Measurements from ENCODE around the gene RPA1.

The RPA1 gene

DNA sequence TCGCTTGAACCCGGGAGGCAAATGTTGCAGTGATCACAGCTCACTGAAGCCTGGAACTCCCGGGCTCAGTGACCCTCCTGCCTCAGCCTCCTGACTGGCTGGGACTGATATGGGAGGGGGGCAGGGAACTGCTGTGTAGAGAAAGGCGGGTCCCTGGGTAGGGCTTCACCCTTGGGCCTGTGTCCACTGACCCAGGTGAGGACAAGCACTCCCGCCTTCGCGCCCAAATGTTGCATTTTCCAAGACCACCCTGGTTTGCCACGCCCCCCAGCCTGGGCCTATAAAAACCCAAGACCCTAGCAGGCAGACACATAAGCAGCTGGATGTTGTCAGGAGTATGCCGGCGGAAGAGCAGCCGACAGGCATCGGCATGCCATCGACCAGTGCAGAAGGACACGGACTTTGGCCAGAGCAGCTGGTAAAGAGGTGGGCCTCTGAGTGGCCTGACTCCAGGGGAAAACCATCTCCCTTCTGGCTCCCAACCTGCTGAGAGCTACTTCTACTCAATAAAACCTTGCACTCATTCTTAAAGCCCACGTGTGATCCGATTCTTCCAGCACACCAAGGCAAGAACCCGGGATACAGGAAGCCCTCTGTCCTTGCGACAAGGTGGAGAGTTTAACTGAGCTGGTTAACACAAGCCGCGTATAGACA is 19.2 kb upstream of the RPA1 start:
- no peak for TF ChIP-seq Cebpa-rat (IDR thresholded peaks at IDR 0.05)
- H3K27me3 ChIP-seq, result no peaks in the 10 kb centered on the region

GRCh38 chr17:1813088-1813487 is 16.7 kb upstream of the RPA1 start:
- Histone ChIP-seq H3K4me2 (no peak overlapping the region), H3K36me3 (peaks cover 68% of the 10 kb centered on the region), H3K4me1 (no peaks in the 10 kb centered on the region; the same call in 1 of the 2 replicates), H3K27me3 (no peaks in the 10 kb centered on the region), H4K20me1 (no peaks in the 10 kb centered on the region), H3K9ac (no peak overlapping the region), H3K4me3 (no peak overlapping the region), H3K27ac (no peak overlapping the region), H3K9me3 (no peaks in the 10 kb centered on the region)
- TF ChIP-seq Cebpa-rat (IDR thresholded peaks at IDR 0.05), result no peak

More for the DNA sequence above, 19.2 kb upstream of the RPA1 start:
- H3K9ac ChIP-seq, result no peak overlapping the region
- no peak overlapping the region for H3K27ac ChIP-seq
- H3K4me3 ChIP-seq, result no peak overlapping the region
- H3K4me2 ChIP-seq, result no peak overlapping the region
- no peaks in the 10 kb centered on the region for H3K9me3 ChIP-seq
- no peaks in the 10 kb centered on the region; the same call in 1 of the 2 replicates for H3K4me1 ChIP-seq
- H4K20me1 ChIP-seq, result no peaks in the 10 kb centered on the region
- H3K36me3 ChIP-seq, result peaks cover 76% of the 10 kb centered on the region

- Histone ChIP-seq H3K27me3 (no peaks in the 10 kb centered on the region), H3K36me3 (peaks cover 69% of the 10 kb centered on the region), H3K9ac (0 out of 2 replicates have a peak overlapping the region, but pooled peaks have one; percentile 15), H3K27ac (no peak overlapping the region), H3K4me3 (no peak overlapping the region), H3K4me1 (peaks cover 7% of the 10 kb centered on the region), H3K4me2 (no peak overlapping the region), H3K9me3 (no peaks in the 10 kb centered on the region), H4K20me1 (no peaks in the 10 kb centered on the region)
- no peak for TF ChIP-seq Cebpa-rat (IDR thresholded peaks at IDR 0.05)
These were observed 9.1 kb upstream of the RPA1 start for GRCh38 chr17:1820528-1821252.

- no peak for TF ChIP-seq Cebpa-rat (IDR thresholded peaks at IDR 0.05)
- peak overlapping the region; percentile 97 for H3K4me2 ChIP-seq
- H3K36me3 ChIP-seq, result peaks cover 61% of the 10 kb centered on the region
- H3K4me3 ChIP-seq, result peak overlapping the region; percentile 81
- peaks cover 39% of the 10 kb centered on the region for H3K4me1 ChIP-seq
- H3K27me3 ChIP-seq, result no peaks in the 10 kb centered on the region
- no peaks in the 10 kb centered on the region for H3K9me3 ChIP-seq
- peaks cover 28% of the 10 kb centered on the region for H4K20me1 ChIP-seq
- H3K27ac ChIP-seq, result peak overlapping the region; percentile 75
- H3K9ac ChIP-seq, result peak overlapping the region; percentile 85
These were observed 601 bp upstream of the RPA1 start for GRCh38 chr17:1829216-1829591.

GRCh38 chr17:1830288-1830687 is 483 bp downstream of the RPA1 start:
- no peaks in the 10 kb centered on the region for H3K9me3 ChIP-seq
- peak overlapping the region; percentile 81 for H3K4me3 ChIP-seq
- H3K4me1 ChIP-seq, result peaks cover 39% of the 10 kb centered on the region
- H3K9ac ChIP-seq, result peak overlapping the region; percentile 85
- peak overlapping the region; percentile 75 for H3K27ac ChIP-seq
- H3K27me3 ChIP-seq, result no peaks in the 10 kb centered on the region
- TF ChIP-seq Cebpa-rat (IDR thresholded peaks at IDR 0.05), result no peak
- peak overlapping the region; percentile 97 for H3K4me2 ChIP-seq
- peaks cover 61% of the 10 kb centered on the region for H3K36me3 ChIP-seq
- peaks cover 39% of the 10 kb centered on the region for H4K20me1 ChIP-seq

DNA sequence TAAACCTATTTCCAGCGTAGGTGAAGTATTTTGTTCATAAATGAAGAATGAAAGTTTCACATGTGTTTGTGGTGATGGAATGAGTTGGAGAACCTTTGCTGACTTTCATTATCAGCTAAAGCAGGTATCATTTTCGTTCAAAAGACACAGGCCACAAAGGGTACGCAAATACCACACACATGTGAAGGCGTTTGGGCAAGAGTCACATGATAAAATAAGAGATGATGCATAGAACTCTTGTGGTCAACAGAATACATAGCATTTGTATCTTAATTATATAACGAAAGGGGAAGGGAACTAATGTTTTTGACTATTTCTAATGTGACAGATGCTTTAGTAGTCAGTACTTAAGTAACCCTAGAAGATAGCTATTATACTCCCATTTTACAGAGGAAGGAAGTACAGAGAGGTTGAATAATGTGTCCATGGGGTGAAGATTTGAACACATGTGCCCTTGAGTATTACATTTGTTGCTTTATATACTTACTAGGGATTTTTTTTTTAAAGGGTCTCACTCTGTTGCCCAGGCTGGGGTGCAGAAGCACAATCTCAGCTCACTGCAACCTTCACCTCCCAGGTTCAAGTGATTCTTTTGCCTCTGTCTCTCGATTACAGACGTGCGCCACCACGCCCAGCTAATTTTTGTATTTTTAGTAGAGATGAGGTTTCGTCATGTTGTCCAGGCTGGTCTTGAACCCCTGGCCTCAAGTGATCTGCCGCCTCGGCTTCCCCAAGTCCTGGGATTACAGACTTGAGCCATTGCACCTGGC is 4.8 kb downstream of the RPA1 start:
- Histone ChIP-seq H3K36me3 (peaks cover 75% of the 10 kb centered on the region), H3K9me3 (no peaks in the 10 kb centered on the region), H3K4me2 (no peak overlapping the region), H4K20me1 (peaks cover 81% of the 10 kb centered on the region), H3K4me1 (peaks cover 26% of the 10 kb centered on the region), H3K9ac (no peak overlapping the region; the same call in 1 of the 2 replicates), H3K4me3 (no peak overlapping the region), H3K27ac (no peak overlapping the region), H3K27me3 (no peaks in the 10 kb centered on the region)
- TF ChIP-seq Cebpa-rat (IDR thresholded peaks at IDR 0.05), result no peak

- peaks cover 85% of the 10 kb centered on the region for H3K36me3 ChIP-seq
- no peak overlapping the region for H3K27ac ChIP-seq
- H3K27me3 ChIP-seq, result no peaks in the 10 kb centered on the region
- H3K4me2 ChIP-seq, result no peak overlapping the region
- no peaks in the 10 kb centered on the region for H3K9me3 ChIP-seq
- no peak for TF ChIP-seq Cebpa-rat (IDR thresholded peaks at IDR 0.05)
- no peaks in the 10 kb centered on the region for H3K4me1 ChIP-seq
- H3K9ac ChIP-seq, result no peak overlapping the region
- H3K4me3 ChIP-seq, result no peak overlapping the region
- peaks cover 85% of the 10 kb centered on the region for H4K20me1 ChIP-seq
These were observed 9.7 kb downstream of the RPA1 start for GRCh38 chr17:1839516-1839915.

GRCh38 chr17:1843947-1844346 is 14.1 kb downstream of the RPA1 start:
- Histone ChIP-seq H3K9ac (no peak overlapping the region), H3K36me3 (peaks cover 87% of the 10 kb centered on the region), H3K9me3 (no peaks in the 10 kb centered on the region), H3K4me1 (no peaks in the 10 kb centered on the region), H3K4me2 (no peak overlapping the region), H4K20me1 (peaks cover 41% of the 10 kb centered on the region), H3K27ac (no peak overlapping the region), H3K27me3 (no peaks in the 10 kb centered on the region), H3K4me3 (no peak overlapping the region)
- no peak for TF ChIP-seq Cebpa-rat (IDR thresholded peaks at IDR 0.05)

- Histone ChIP-seq H4K20me1 (peaks cover 10% of the 10 kb centered on the region), H3K4me1 (no peaks in the 10 kb centered on the region), H3K36me3 (peaks cover 97% of the 10 kb centered on the region), H3K9me3 (no peaks in the 10 kb centered on the region), H3K9ac (no peak overlapping the region), H3K4me2 (no peak overlapping the region), H3K27ac (no peak overlapping the region), H3K4me3 (no peak overlapping the region), H3K27me3 (no peaks in the 10 kb centered on the region)
- no peak for TF ChIP-seq Cebpa-rat (IDR thresholded peaks at IDR 0.05)
These were observed 17.4 kb downstream of the RPA1 start for GRCh38 chr17:1847191-1847590.

- no peaks in the 10 kb centered on the region for H3K4me1 ChIP-seq
- no peak overlapping the region for H3K27ac ChIP-seq
- no peak overlapping the region for H3K4me2 ChIP-seq
- no peaks in the 10 kb centered on the region for H3K27me3 ChIP-seq
- H3K36me3 ChIP-seq, result peaks cover 94% of the 10 kb centered on the region
- H3K9ac ChIP-seq, result no peak overlapping the region
- H3K9me3 ChIP-seq, result no peaks in the 10 kb centered on the region
- H4K20me1 ChIP-seq, result no peaks in the 10 kb centered on the region
- no peak for TF ChIP-seq Cebpa-rat (IDR thresholded peaks at IDR 0.05)
- no peak overlapping the region for H3K4me3 ChIP-seq
These were observed 22.5 kb downstream of the RPA1 start for GRCh38 chr17:1852327-1852726.

All from BLaER1 (cell line).